HCEC 1CT (cell line): ENCODE measurements around the gene GLO1.
"Not testable (repeated sequence)": the region's sequence is repeated elsewhere in the genome, so short reads cannot be mapped to it uniquely, and the experiment has no call there.

Source experiments
- DNase-seq: peaks from one replicate; pipeline ENCODE4 v3.0.0-alpha.2; 2017

GLO1 gene

GRCh38 chr6:38703949-38704590 is 1.1 kb upstream of the GLO1 start:
- no peak for DNase-seq

DNA sequence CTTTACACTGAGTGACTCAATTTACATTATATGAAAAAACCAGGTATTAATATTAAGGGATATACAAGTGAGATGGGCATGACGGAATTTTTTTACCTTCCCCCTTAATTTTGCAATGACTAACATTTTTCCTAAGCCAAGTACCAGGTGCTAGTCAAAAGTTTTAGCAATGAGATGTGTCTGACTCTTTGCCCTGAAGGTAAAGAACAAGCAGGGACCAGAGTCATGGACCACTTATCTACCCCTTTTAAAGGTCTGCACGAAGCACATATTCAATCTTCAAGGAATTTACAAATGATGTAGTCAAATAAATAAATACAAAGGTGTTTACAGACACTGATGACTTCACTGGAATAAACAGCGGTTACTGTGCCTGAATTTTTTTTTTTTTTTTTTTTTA is 1.4 kb downstream of the GLO1 start:
- DNase-seq: no peak

GRCh38 chr6:38699702-38700101 is 3.2 kb downstream of the GLO1 start:
- not testable (repeated sequence) for DNase-seq

GRCh38 chr6:38697846-38698245 is 5.1 kb downstream of the GLO1 start:
- DNase-seq: no peak

GRCh38 chr6:38696345-38696744 is 6.6 kb downstream of the GLO1 start:
- DNase-seq: no peak

- DNase-seq: no peak
Observed at GRCh38 chr6:38695933-38696332, 7.0 kb downstream of the GLO1 start.

- no peak for DNase-seq
Observed at GRCh38 chr6:38695227-38695900, 7.6 kb downstream of the GLO1 start.

GRCh38 chr6:38688579-38689087 is 14.3 kb downstream of the GLO1 start:
- DNase-seq: no peak

DNA sequence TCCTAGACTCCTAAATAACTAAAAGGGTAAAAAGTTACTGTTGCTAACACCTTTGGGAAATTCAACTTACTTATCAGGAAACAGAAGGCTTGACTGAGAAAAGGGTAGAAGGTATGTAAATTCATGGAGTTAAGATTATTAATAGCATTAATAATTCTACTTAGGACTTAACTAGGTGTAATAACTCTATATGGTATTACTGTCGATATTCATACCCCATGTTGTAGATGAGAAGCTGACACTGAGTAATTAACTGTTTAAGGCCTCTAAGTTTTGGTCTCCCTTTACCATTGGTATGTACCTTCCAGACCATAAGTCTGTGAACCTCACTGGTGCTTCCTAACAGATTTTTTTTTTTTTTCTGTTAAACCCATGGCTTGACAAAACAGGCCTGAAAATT is 15.4 kb downstream of the GLO1 start:
- no peak for DNase-seq

DNA sequence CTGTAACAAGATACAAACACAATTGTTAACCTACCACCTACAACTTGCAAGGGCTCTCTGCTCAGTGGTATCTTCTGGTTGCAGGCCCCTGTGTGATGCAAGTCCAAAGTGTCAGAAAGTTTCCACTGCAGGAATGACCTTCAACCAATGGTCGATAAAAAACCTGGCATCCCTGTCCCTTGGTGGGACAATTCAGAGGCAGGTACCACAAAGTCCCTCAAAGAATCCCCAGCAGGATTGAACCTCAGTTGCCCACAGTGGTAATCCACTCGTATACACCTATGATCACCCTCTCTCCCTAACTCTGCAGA is 15.9 kb downstream of the GLO1 start:
- DNase-seq: no peak

DNA sequence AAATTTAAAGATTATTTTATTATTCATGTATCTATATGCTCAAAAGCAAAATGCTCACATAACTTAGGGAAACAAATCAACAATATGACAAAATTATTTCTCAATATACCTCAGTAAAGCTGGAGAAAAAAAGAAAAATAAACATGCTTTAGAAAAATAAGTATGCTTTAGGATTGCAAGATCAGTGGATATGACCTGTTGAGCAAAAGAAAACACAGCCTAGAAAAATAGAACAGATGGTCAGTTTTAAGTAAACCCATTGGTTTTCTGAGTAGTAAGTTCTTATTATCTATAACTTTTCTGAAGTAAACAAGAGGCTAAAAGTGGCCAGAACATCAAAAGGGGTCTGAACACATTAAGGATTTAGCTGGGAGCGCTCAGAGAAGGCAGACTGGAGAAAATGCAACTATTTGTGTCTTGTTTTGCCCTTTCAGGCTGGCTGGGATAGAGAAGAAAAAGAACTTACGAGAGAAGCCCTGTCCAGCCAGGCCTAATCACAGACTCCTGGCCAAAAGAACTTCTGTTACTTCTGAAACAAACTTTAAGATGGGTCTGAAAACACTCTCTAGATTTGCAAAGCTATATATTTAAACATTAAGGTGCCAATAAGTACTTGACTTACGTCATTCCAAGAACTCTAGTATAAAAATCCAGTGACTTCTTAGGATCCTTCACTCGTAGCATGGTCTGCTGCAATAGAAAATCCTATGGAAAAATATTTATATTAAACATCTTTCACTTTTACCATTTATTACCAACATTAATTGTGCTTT is 16.5 kb downstream of the GLO1 start:
- DNase-seq: no peak

DNA sequence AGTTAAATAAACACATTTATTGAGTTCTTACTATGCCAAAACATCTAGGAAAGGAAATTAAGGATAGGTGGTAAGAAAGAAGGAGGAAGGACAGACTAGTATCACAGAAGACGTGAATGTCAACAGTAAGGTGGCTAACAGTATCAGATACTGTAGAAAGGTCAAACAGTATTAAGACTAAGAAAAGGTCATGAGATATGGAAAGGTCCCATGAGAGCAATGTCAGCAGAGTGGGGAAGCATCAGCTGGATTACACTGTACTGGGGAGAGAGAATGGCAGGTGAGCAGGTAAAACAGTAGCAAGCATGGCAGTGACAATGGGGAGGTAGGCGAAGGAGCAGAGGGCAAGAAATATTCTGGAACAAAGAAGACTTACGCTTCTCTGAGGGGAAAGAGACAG is 18.0 kb downstream of the GLO1 start:
- no peak for DNase-seq

DNA sequence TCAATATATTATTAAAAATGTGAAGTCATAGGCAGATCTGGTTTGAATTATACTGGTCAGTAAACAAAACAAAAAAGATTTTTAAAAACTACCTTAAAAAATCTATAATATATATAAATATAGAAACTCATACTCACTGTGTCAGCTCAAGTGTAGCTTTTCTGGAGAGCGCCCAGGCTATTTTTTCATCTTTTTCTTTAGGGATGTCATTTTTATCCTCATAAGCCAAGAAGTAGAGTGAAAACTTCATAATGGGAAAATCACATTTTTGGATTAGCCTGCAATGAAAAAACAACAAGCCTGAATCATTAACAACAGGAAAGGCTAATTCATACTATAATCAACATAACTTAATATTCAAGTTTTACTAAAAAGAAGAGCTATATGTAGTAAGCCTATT is 18.7 kb downstream of the GLO1 start:
- no peak for DNase-seq

DNA sequence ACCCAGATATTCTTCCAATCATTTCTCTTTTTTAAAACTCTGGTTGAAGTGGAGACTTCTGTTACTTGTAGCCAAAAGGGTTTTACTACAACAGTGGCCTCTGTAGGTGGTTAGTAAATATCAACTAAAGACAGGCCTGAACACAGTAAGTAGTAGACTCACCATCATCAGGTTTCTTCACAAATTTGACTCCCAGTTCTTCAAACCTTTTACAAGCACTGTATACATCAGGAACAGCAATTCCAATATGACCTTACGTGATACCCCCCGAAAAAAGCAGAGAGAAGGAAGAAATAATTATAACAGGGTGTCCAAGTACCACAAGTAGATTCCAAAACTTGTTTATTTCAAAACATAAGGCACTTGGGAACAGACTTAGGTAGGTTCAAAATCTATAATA is 21.1 kb downstream of the GLO1 start:
- DNase-seq: no peak

- no peak for DNase-seq
Observed at GRCh38 chr6:38679668-38680067, 23.3 kb downstream of the GLO1 start.

GRCh38 chr6:38678178-38678760 is 24.7 kb downstream of the GLO1 start:
- no peak for DNase-seq

DNA sequence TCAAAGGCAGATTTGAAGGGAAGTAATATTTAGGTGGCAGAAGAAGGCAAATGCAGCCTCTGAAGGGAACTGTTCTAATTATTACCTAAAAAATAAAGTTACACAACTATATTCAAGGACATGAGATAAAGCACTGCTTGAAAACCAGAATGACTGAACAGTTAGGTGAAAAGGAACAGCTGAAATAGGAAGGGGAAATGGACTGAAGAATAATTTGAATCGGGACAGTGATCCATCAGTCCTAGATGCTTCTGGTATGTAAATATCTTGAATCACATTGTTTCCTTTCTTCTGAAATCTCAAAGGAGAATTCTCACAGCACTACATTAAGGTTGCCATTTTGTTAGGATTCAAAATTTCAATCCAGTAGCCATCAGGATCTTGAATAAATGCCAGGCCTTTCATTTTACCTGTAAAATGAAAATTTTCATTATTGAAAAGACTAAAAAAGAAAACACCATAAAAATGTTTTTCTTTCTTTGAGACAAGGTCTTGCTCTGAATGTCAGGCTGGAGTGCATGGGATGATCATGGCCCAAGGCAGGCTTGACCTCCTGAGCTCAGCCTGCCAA is 25.9 kb downstream of the GLO1 start:
- DNase-seq: no peak

DNA sequence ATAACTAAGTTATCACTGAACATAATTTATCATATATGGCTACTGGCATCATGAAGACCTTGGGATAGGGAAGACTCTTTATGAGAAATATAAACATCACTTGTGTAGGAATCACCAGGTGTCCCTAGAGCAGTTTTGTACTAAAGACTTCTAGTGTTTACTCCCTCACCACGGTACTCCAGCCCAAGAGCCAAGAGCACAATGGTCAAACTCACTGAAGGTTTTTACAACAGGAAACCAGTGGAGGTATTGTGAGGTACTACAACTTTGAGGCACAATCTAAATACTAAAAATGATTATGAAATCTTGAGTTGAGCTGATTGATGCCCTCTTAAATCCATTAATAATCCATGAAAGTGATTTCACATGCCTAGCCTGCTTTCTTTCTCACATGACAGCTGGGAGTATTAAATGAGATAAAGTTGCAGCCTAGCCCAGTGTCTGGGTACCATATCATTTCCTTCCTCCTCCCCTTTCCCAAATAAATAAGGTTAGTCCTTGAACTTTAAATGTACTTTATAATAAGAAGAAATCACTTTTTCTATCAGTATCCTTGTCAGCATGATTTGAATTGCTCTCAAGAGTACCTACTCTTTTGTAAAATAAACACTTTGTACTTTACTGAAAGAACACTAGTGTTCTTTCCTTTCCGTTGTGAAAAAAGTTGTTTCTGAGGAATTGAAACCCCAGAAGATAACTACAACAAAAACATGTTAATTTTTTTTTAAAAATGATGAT is 26.5 kb downstream of the GLO1 start:
- DNase-seq: no peak

DNA sequence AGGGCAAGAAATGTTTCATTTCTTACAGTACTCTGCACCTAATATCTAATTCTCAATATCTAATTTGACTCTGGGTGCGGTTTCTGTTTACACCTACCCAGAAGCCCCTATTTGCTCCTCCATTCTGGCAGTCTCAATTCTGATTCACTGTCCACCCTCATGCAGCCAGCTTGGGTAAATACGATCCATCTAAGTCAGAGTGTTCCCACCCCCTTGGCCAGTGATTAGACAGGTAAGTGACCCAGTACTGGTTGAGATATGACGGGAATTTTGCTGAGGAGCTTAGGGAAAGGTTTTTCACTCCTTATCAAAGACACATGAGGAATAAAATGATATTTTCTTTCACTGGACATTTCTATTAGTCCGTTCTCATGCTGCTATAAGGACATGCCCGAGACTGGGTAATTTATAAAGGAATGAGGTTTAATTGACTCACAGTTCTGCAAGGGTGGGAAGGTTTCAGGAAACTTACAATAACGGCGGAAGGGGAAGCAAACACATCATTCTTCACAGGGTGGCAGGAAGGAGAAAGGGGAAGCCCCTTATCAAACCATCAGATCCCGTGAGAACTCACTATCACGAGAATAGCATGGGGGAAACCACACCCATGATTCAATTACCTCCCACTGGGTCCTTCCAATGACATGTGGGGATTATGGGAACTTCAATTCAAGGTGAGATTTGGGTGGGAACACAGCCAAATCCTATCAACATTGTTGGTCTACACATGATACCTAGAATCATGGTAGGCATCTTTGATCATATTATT is 29.4 kb downstream of the GLO1 start:
- DNase-seq: no peak

- peak; percentile 49 for DNase-seq
Observed at GRCh38 chr6:38671885-38672467, 31.0 kb downstream of the GLO1 start.

- DNase-seq: no peak
Observed at GRCh38 chr6:38658418-38659167, 44.4 kb downstream of the GLO1 start.
